ENCODE data around the gene RNF39.

RNF39 gene

DNA sequence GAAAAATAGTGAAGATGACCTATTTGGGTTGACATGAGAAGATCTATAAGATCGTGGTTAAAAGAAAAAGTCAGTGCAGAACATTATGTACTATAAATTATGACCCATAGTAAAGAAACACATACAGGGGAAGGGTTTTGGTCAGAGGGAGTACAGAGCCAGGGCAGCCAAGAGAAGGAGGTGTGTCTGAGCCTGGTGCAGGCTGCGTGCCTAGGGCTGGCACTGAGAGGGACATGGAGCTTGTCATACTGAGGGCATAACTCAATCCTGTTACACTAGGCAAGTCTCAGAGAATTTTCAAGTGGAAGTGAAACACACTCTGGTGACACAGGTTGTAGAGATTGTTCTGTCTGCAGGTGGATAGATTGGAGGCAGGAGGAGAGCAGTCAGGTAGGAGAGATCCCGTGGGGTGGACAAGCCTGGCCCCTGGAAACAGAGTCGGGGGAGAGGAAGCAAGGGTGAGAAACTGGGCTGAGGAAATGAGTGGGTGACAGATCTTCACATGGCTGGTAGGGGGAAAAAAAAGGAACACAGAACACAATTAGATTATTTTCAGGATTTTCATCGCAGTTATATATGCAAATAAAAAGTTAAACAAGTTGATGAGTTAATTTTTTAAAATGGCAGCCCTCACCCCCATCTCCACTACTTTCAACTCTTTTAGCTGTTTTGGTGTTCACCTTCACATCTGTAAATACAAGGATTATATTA, 18.5 kb upstream of the RNF39 start:
- 32% methylated on average over 3 of the region's 5 CpGs for WGBS (ENCODE audit: insufficient coverage)
- CTCF ChIA-PET = interaction anchor here (1.9 to 4.2 kb wide), 2 partner anchors 9 to 39 kb away, joined by 6 to 17 read pairs; no protein-coding TSS in a partner anchor

DNA sequence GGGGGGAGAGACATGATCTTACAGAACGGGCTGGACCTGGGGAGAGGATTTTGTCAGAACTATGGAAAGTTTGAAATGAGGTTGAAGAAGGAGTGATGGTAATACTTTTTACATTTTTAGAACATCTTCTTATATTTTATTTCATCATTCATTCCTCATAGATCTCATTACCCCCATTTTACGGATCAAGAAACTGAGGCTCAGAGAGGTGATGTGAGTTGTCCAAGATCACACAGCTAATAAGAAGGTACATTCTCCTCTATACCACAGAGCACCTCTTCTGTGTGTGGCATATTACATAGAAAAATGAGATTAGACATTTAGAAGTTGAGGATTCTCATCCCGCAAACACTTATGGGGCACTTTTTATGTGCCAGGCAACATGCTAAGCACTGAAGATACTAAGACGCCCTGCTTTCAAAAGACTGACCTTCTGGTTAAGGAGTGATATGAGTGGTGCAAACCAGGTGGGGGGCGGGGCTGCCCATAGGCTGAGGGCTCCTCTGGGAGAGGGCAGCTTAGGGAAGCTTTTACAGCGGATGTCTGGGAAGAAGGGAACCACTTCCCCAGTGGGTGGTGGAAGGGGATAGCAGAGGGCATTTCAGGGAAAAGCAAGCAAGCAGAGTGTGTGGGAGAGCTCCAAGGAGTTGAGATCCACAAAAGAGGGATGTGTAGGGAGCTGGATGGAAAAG, 17.4 kb upstream of the RNF39 start:
- Histone ChIP-seq H3K4me1 (ENCODE audit: control extremely low read depth in 1 of 4, control insufficient read depth in 4 of 4, insufficient read depth in 4 of 4, low read length in 3 of 4) (no peaks in the 10 kb centered on the region), H3K4me3 (ENCODE audit: control insufficient read depth in 1 of 7, extremely low read depth in 1 of 7, insufficient read depth in 4 of 7, low read depth in 2 of 7, low read length in 6 of 7) (no peak overlapping the region), H3K27me3 (replicated peaks in 2 of 5; ENCODE audit: control insufficient read depth in 4 of 5, insufficient read depth in 5 of 5, low read length in 4 of 5) (peaks cover 0 to 80% (median 24%) of the 10 kb centered on the region in 5 experiments), H3K27ac (ENCODE audit: insufficient read depth in 1 of 2, low read depth in 1 of 2, low read length in 2 of 2, poor library complexity in 1 of 2, severe bottlenecking in 2 of 2) (no peak overlapping the region), H3K9me3 (ENCODE audit: control extremely low read depth in 1 of 5, control insufficient read depth in 4 of 5, insufficient read depth in 2 of 5, low read depth in 1 of 5, low read length in 4 of 5) (no peaks in the 10 kb centered on the region), H3K36me3 (ENCODE audit: control insufficient read depth in 4 of 4, insufficient read depth in 4 of 4, low read length in 3 of 4) (no peaks in the 10 kb centered on the region)
- CTCF ChIA-PET = interaction anchor here (1.9 to 4.2 kb wide), 2 partner anchors 10 to 40 kb away, joined by 6 to 17 read pairs; no protein-coding TSS in a partner anchor
- POLR2A ChIA-PET = no interaction called here
- WGBS (ENCODE audit: insufficient coverage) = 58% methylated on average over 2 of the region's 6 CpGs
- no peak for DNase-seq

More for the DNA sequence above, 18.5 kb upstream of the RNF39 start:
- H3K4me1 ChIP-seq (ENCODE audit: control extremely low read depth in 1 of 4, control insufficient read depth in 4 of 4, insufficient read depth in 4 of 4, low read length in 3 of 4) = no peaks in the 10 kb centered on the region
- no peak for DNase-seq
- H3K27ac ChIP-seq (ENCODE audit: insufficient read depth in 1 of 2, low read depth in 1 of 2, low read length in 2 of 2, poor library complexity in 1 of 2, severe bottlenecking in 2 of 2) = no peak overlapping the region
- H3K36me3 ChIP-seq (ENCODE audit: control insufficient read depth in 4 of 4, insufficient read depth in 4 of 4, low read length in 3 of 4) = no peaks in the 10 kb centered on the region
- no peaks in the 10 kb centered on the region for H3K9me3 ChIP-seq (ENCODE audit: control extremely low read depth in 1 of 5, control insufficient read depth in 4 of 5, insufficient read depth in 2 of 5, low read depth in 1 of 5, low read length in 4 of 5)
- POLR2A ChIA-PET = no interaction called here
- H3K27me3 ChIP-seq (replicated peaks in 2 of 5; ENCODE audit: control insufficient read depth in 4 of 5, insufficient read depth in 5 of 5, low read length in 4 of 5) = peaks cover 0 to 85% (median 20%) of the 10 kb centered on the region in 5 experiments
- H3K4me3 ChIP-seq (ENCODE audit: control insufficient read depth in 1 of 7, extremely low read depth in 1 of 7, insufficient read depth in 4 of 7, low read depth in 2 of 7, low read length in 6 of 7) = no peak overlapping the region

DNA sequence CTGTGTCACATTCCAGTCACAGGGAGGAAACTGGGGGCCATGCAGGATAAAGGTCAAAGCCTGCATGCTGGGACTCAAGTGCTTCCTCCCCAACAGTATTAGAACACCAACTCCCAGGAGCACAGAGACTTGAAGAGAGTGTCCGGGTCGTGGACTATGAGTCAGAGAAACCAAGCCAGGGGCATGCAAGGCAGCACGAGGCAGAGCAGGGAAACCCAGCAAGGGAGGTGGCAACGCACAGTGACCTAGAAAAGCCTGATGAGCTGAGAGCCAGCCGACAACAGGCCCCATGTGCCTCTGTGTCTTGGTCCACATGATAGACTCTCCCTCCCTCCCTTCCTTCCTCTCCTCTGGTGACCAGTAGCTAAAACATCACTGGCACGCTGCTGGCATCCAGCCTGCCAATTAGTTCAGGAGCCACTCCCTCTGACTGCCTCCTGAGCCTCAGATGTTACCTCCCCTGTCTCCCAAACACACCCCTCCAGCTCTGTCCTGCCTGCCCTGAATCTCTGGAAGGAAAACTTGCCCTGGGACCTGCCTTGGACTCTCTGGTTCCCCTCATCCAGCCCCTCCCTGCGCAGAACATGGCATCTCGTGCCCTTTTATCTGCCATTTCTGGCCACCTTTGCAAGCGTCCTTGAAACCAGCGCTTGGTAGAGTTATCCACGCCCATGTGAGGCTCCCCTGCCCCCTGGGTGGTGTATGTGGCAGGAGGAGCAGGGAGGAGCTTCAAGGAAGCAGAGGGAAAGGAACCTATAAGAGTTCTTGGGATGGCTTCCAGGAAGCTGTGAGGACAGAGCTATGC, 16.2 kb upstream of the RNF39 start:
- DNase-seq = no peak
- ChIA-PET POLR2A (no interaction called here), CTCF (interaction anchor here (1.5 to 4.2 kb wide), 2 partner anchors 11 kb away, joined by 5 to 17 read pairs; no protein-coding TSS in a partner anchor)
- 88% methylated on average over 10 of the region's 11 CpGs for WGBS (ENCODE audit: insufficient coverage)
- H3K27ac ChIP-seq (ENCODE audit: insufficient read depth in 1 of 2, low read depth in 1 of 2, low read length in 2 of 2, poor library complexity in 1 of 2, severe bottlenecking in 2 of 2) = no peak overlapping the region
- H3K4me1 ChIP-seq (ENCODE audit: control extremely low read depth in 1 of 4, control insufficient read depth in 4 of 4, insufficient read depth in 4 of 4, low read length in 3 of 4) = no peaks in the 10 kb centered on the region
- H3K9me3 ChIP-seq (ENCODE audit: control extremely low read depth in 1 of 5, control insufficient read depth in 4 of 5, insufficient read depth in 2 of 5, low read depth in 1 of 5, low read length in 4 of 5) = no peaks in the 10 kb centered on the region
- peaks cover 2 to 70% (median 28%) of the 10 kb centered on the region in 5 experiments for H3K27me3 ChIP-seq (replicated peaks in 2 of 5; ENCODE audit: control insufficient read depth in 4 of 5, insufficient read depth in 5 of 5, low read length in 4 of 5)
- no peaks in the 10 kb centered on the region for H3K36me3 ChIP-seq (ENCODE audit: control insufficient read depth in 4 of 4, insufficient read depth in 4 of 4, low read length in 3 of 4)
- H3K4me3 ChIP-seq (ENCODE audit: control insufficient read depth in 1 of 7, extremely low read depth in 1 of 7, insufficient read depth in 4 of 7, low read depth in 2 of 7, low read length in 6 of 7) = no peak overlapping the region

DNA sequence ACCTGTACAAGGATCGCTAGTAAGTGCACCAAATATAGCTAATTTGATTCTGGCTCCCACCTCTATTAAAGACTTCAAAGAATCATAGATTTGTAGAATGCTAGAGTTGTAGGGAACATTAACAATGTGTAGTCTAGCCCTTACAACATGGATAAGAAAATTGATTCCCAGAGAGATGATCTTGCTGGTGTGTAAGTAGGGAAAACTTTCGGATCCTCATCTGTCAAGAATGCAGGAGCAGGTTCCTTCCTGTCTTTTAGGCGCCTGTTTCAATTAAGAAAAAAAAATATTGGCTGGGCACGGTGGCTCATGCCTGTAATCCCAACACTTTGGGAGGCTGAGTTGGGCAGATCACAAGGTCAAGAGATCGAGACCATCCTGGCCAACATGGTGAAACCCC, 12.3 kb upstream of the RNF39 start:
- Histone ChIP-seq H3K4me3 (ENCODE audit: control insufficient read depth in 1 of 7, extremely low read depth in 1 of 7, insufficient read depth in 4 of 7, low read depth in 2 of 7, low read length in 6 of 7) (no peak overlapping the region), H3K27ac (ENCODE audit: insufficient read depth in 1 of 2, low read depth in 1 of 2, low read length in 2 of 2, poor library complexity in 1 of 2, severe bottlenecking in 2 of 2) (no peak overlapping the region), H3K36me3 (ENCODE audit: control insufficient read depth in 4 of 4, insufficient read depth in 4 of 4, low read length in 3 of 4) (no peaks in the 10 kb centered on the region), H3K4me1 (ENCODE audit: control extremely low read depth in 1 of 4, control insufficient read depth in 4 of 4, insufficient read depth in 4 of 4, low read length in 3 of 4) (no peaks in the 10 kb centered on the region), H3K9me3 (ENCODE audit: control extremely low read depth in 1 of 5, control insufficient read depth in 4 of 5, insufficient read depth in 2 of 5, low read depth in 1 of 5, low read length in 4 of 5) (no peaks in the 10 kb centered on the region), H3K27me3 (replicated peaks in 2 of 5; ENCODE audit: control insufficient read depth in 4 of 5, insufficient read depth in 5 of 5, low read length in 4 of 5) (peaks cover 2 to 37% (median 16%) of the 10 kb centered on the region in 5 experiments)
- 90% methylated on average over 4 of the region's 5 CpGs for WGBS (ENCODE audit: insufficient coverage)
- POLR2A ChIA-PET = no interaction called here
- DNase-seq = no peak
- CTCF ChIA-PET = interaction anchor here (0.8 to 2.0 kb wide), 4 partner anchors 9 to 121 kb away, joined by 3 to 8 read pairs (median 6); no protein-coding TSS in a partner anchor

DNA sequence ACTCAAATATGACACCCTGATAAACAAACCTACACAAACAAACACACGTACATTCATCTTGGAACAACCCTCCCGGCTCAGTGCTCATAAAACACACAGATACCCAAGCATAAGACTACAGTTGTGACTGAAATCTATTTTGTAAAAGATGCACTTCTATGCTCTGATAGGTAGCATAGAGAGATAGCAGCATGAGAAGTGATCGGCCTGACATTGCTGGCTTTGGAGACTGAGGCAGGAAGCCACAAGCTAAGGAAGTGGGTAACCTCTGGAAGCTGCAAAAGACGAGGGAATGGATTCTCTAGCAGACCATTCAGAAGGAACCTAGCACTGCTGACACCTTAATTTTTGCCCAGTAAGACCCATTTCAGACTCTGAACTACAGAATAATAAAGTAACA, 1.6 kb upstream of the RNF39 start:
- DNase-seq = no peak
- 0% methylated on average over 2 of the region's 4 CpGs for WGBS (ENCODE audit: insufficient coverage)
- peaks cover 14 to 77% (median 48%) of the 10 kb centered on the region in 5 experiments for H3K27me3 ChIP-seq (replicated peaks in 2 of 5; ENCODE audit: control insufficient read depth in 4 of 5, insufficient read depth in 5 of 5, low read length in 4 of 5)

DNA sequence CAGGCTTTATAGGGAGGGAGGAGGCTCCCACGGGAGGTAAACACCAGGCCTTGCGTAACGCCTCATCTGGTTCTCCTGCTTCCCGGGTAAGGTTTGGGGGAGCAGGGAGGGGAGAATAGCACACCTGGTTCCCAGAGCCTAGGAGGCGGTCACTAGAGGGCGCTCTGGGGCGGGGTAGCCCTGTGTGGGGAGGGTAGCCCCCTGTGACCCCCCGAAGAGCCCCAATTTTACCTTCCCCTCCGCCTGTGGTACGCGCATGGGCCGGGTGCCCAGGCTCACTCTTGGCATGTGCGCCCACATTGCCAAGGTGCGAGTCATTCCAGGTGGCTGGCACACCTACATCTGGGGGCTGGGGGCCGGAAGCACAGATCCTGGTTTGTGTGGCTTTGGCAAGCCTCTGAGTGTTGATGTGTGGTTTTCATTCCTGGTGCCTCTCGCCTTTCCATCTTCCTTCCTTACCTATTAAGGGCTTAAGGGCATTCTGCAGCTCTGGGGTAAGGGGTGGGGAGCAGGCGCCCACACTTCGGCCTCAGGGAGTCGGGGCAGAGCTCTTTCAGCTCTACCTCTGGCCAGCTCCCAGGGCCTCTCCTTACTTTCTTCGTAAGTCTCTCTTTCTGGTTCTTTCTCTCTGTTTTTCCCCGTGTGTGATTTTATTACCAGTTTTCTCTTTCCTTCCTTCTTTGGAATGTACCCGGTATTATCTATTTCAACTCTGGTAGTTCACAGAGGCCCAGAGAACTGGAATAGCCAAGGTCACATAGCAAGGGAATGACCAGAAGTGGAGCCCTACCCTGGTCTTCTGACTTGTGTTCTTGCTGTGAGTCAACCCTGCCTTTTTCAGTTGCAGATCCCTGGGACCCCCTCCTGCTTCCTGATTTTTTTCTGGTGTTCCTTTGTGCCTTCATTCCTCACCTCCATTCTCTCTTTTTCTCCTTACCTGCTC, 492 bp upstream of the RNF39 start:
- Histone ChIP-seq H3K4me3 (ENCODE audit: control insufficient read depth in 1 of 7, extremely low read depth in 1 of 7, insufficient read depth in 4 of 7, low read depth in 2 of 7, low read length in 6 of 7) (peak overlapping the region in 2 of 7 experiments; percentile 20 to 61), H3K36me3 (ENCODE audit: control insufficient read depth in 4 of 4, insufficient read depth in 4 of 4, low read length in 3 of 4) (no peaks in the 10 kb centered on the region), H3K27me3 (replicated peaks in 2 of 5; ENCODE audit: control insufficient read depth in 4 of 5, insufficient read depth in 5 of 5, low read length in 4 of 5) (peaks cover 14 to 88% (median 55%) of the 10 kb centered on the region in 5 experiments), H3K4me1 (ENCODE audit: control extremely low read depth in 1 of 4, control insufficient read depth in 4 of 4, insufficient read depth in 4 of 4, low read length in 3 of 4) (peaks cover 0 to 30% (median 20%) of the 10 kb centered on the region in 4 experiments), H3K9me3 (ENCODE audit: control extremely low read depth in 1 of 5, control insufficient read depth in 4 of 5, insufficient read depth in 2 of 5, low read depth in 1 of 5, low read length in 4 of 5) (no peaks in the 10 kb centered on the region), H3K27ac (ENCODE audit: insufficient read depth in 1 of 2, low read depth in 1 of 2, low read length in 2 of 2, poor library complexity in 1 of 2, severe bottlenecking in 2 of 2) (no peak overlapping the region)
- DNase-seq = peak in 1 of 3 donors; percentile 21
- POLR2A ChIA-PET = no interaction called here
- CTCF ChIA-PET = interaction anchor here (0.7 to 2.9 kb wide), 6 partner anchors 8 to 58 kb away, joined by 3 to 10 read pairs (median 3); no protein-coding TSS in a partner anchor
- 37% methylated on average over 17 of the region's 22 CpGs for WGBS (ENCODE audit: insufficient coverage)

More for the DNA sequence above, 1.6 kb upstream of the RNF39 start:
- CTCF ChIA-PET = interaction anchor here (1.0 to 2.9 kb wide), 5 partner anchors 9 to 94 kb away, joined by 3 to 10 read pairs (median 3); no protein-coding TSS in a partner anchor
- Histone ChIP-seq H3K27ac (ENCODE audit: insufficient read depth in 1 of 2, low read depth in 1 of 2, low read length in 2 of 2, poor library complexity in 1 of 2, severe bottlenecking in 2 of 2) (no peak overlapping the region), H3K4me1 (ENCODE audit: control extremely low read depth in 1 of 4, control insufficient read depth in 4 of 4, insufficient read depth in 4 of 4, low read length in 3 of 4) (peaks cover 0 to 24% (median 16%) of the 10 kb centered on the region in 4 experiments), H3K9me3 (ENCODE audit: control extremely low read depth in 1 of 5, control insufficient read depth in 4 of 5, insufficient read depth in 2 of 5, low read depth in 1 of 5, low read length in 4 of 5) (no peaks in the 10 kb centered on the region), H3K36me3 (ENCODE audit: control insufficient read depth in 4 of 4, insufficient read depth in 4 of 4, low read length in 3 of 4) (no peaks in the 10 kb centered on the region), H3K4me3 (ENCODE audit: control insufficient read depth in 1 of 7, extremely low read depth in 1 of 7, insufficient read depth in 4 of 7, low read depth in 2 of 7, low read length in 6 of 7) (no peak overlapping the region)
- POLR2A ChIA-PET = no interaction called here

Measured in common myeloid progenitor, CD34-positive (primary cell).